NCI-H226 (cell line): ENCODE data around the gene IL20.
"Not testable (repeated sequence)": the region's sequence is repeated elsewhere in the genome, so short reads cannot be mapped to it uniquely, and the experiment has no call there.

Experiments used
- DNase-seq: peaks from one replicate; pipeline ENCODE4 v3.0.0-alpha.2; 2015

Gene IL20

GRCh38 chr1:206843626-206844025, 21.8 kb upstream of the IL20 start:
- no peak for DNase-seq

- no peak for DNase-seq
These were observed 18.9 kb upstream of the IL20 start for GRCh38 chr1:206846487-206846886.

- no peak for DNase-seq
These were observed 18.0 kb upstream of the IL20 start for GRCh38 chr1:206847337-206847834.

- no peak for DNase-seq
These were observed 17.5 kb upstream of the IL20 start for GRCh38 chr1:206847946-206848345.

- no peak for DNase-seq
These were observed 15.0 kb upstream of the IL20 start for GRCh38 chr1:206850401-206850800.

- peak; percentile 60 for DNase-seq
These were observed 13.9 kb upstream of the IL20 start for GRCh38 chr1:206851341-206852010.

GRCh38 chr1:206852662-206853061, 12.8 kb upstream of the IL20 start:
- not testable (repeated sequence) for DNase-seq

GRCh38 chr1:206853696-206854095, 11.7 kb upstream of the IL20 start:
- not testable (repeated sequence) for DNase-seq

- DNase-seq = peak; percentile 45
These were observed 10.9 kb upstream of the IL20 start for GRCh38 chr1:206854401-206855129.

GRCh38 chr1:206855859-206856258, 9.6 kb upstream of the IL20 start:
- DNase-seq = no peak

- no peak for DNase-seq
These were observed 8.6 kb upstream of the IL20 start for GRCh38 chr1:206856674-206857464.

GRCh38 chr1:206859082-206859521, 6.3 kb upstream of the IL20 start:
- DNase-seq = no peak

GRCh38 chr1:206860165-206860564, 5.3 kb upstream of the IL20 start:
- no peak for DNase-seq

- DNase-seq = no peak
These were observed 2.2 kb upstream of the IL20 start for GRCh38 chr1:206863266-206863665.

GRCh38 chr1:206866062-206866461, 639 bp downstream of the IL20 start:
- peak; percentile 88 for DNase-seq

GRCh38 chr1:206867239-206867638, 1.8 kb downstream of the IL20 start:
- no peak for DNase-seq

- peak; percentile 69 for DNase-seq
These were observed 2.3 kb downstream of the IL20 start for GRCh38 chr1:206867716-206868115.

- DNase-seq = no peak
These were observed 2.8 kb downstream of the IL20 start for GRCh38 chr1:206868264-206868663.

- DNase-seq = no peak
These were observed 6.7 kb downstream of the IL20 start for GRCh38 chr1:206872139-206872538.

- no peak for DNase-seq
These were observed 8.3 kb downstream of the IL20 start for GRCh38 chr1:206873603-206874188.

GRCh38 chr1:206875752-206876377, 10.4 kb downstream of the IL20 start:
- DNase-seq = no peak

GRCh38 chr1:206878456-206878855, 13.0 kb downstream of the IL20 start:
- no peak for DNase-seq

- no peak for DNase-seq
These were observed 14.9 kb downstream of the IL20 start for GRCh38 chr1:206880314-206880713.
